SHP77 (cell line): ENCODE measurements around the gene MCHR1.

Experiments
- DNase-seq, 2 experiments: peaks; one replicate each; lab custom pipeline; 2025; lab: John Stamatoyannopoulos, UW

Gene MCHR1

DNA sequence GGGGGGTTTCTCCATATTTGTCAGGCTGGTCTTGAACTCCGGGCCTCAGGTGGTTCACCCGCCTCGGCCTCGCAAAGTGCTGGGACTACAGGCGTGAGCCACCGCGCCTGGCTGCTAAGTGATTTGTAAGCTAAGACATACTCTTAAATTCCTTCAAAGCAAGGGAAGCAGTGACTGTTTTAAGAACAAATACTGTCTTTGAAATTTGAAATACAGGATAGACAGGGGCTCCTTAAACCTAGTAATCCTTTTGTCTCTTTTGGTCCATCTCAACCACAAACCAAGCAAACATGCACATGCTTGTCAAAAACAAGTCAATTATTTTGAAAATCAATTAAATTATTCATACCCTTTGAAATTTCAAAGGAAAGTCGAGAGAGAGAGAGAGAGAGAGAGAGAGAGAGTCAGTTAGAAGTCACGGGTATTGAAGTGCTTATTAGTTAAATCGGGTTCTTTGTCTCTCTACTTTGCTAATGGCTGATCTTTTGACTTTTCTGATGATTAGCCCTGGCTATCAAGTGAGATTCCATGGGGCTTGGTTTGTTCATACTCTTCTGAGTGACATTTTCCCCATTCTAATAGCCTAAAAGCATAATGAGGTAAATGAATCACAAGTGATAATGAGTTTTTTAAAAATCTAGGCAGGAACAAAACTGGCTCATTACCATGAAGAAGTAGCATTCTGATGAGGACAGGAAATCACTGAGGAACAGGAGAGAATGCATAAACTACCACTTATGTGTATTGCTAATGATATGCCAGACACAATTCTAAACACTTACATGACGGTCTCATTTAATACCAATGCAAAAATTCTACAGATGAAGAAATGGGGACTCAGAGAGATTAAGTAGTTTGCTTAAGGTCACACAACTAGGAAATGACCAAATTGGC lies 48.0 kb downstream of the MCHR1 start:
- no peak for DNase-seq

- no peak for DNase-seq
These were observed 48.8 kb downstream of the MCHR1 start for GRCh38 chr22:40727964-40728615.

GRCh38 chr22:40728731-40729189 lies 49.5 kb downstream of the MCHR1 start:
- no peak for DNase-seq

- no peak for DNase-seq
These were observed 50.0 kb downstream of the MCHR1 start for GRCh38 chr22:40729284-40729683.
